Activated B cell treated with CpG ODN at 0.5 μM for 24 hours (primary cell): Measurements from ENCODE around the gene SMIM15. TPM values are rescaled to one million over a fixed set of nuclear protein-coding genes. Genes with fewer than 3 reads are reported as not detected.

Source experiments
- ATAC-seq: fragments of 200-7000 bp; cut with Tn5 transposase; one replicate; pipeline ENCODE4 v1.10.0; 2021; ENCODE audit warnings: low read depth, mild to moderate bottlenecking, moderate library complexity
- CTCF ChIA-PET: fragments of 350-600 bp; sonication (Branson Sonifier 250); formaldehyde crosslinking; loops from one replicate; lab custom pipeline; 2021; ENCODE audit warnings: antibody characterized with exemption; lab: Charles Lee
- POLR2A ChIA-PET: fragments of 350-600 bp; sonication (Branson Sonifier 250); formaldehyde crosslinking; loops from one replicate; lab custom pipeline; 2021; ENCODE audit warnings: antibody characterized with exemption; lab: Charles Lee
- DNase-seq: peaks from one replicate; pipeline ENCODE4 v3.0.0; 2022
- H3K27ac Mint-ChIP-seq: one replicate; pipeline ENCODE4 v1.8.0; 2020; ENCODE audit warnings: mixed read lengths
- H3K27me3 Mint-ChIP-seq: one replicate; pipeline ENCODE4 v1.8.0; 2021; ENCODE audit warnings: mixed read lengths
- H3K36me3 Mint-ChIP-seq: one replicate; pipeline ENCODE4 v1.8.0; 2021; ENCODE audit warnings: low read depth, mixed read lengths
- H3K4me1 Mint-ChIP-seq: one replicate; pipeline ENCODE4 v1.8.0; 2021; ENCODE audit warnings: mixed read lengths
- H3K4me3 Mint-ChIP-seq: one replicate; pipeline ENCODE4 v1.8.0; 2020; ENCODE audit warnings: mild to moderate bottlenecking, mixed read lengths
- H3K9me3 Mint-ChIP-seq: one replicate; pipeline ENCODE4 v1.8.0; 2020; ENCODE audit warnings: mixed read lengths
- CTCF ChIP-seq: fragments of 200-600 bp; IDR thresholded peaks from one replicate; pipeline ENCODE4 v1.8.0; 2022; ENCODE audit warnings: antibody characterized with exemption, mild to moderate bottlenecking
- intact Hi-C: fragments of 100-400 bp; cut with micrococcal nuclease; formaldehyde crosslinking; loops from one replicate; pipeline ENCODE4 v1.15.1; 2024
- total RNA-seq: library from RNA; stranded (reverse); gene quantifications from 2 replicates; pipeline ENCODE4 v1.2.3, GENCODE V29; 2022

Gene SMIM15
- total RNA-seq, result 35.7 and 36.4 TPM in 2 replicates

GRCh38 chr5:61162010-61162831 lies at the start of gene SMIM15:
TSS of gene SMIM15 (minus strand) at chr5:61162468. CDS start at chr5:61160171, 2,297 bp downstream.
- ChIA-PET POLR2A (interaction anchor here (0.7 to 4.3 kb wide), 3 partner anchors 113 to 187 kb away, joined by 3 to 20 read pairs (median 5); partner anchors contain the start of gene ZSWIM6), CTCF (no interaction called here)
- intact Hi-C loops, result loop anchor here (1.0 to 10.0 kb wide), 4 partner anchors 170 to 467 kb away; partner anchors contain the start of genes ERCC8, NDUFAF2 and ZSWIM6
- TF ChIP-seq CTCF, result no peak
- DNase-seq (peak; percentile 76), ATAC-seq (peak; percentile 92)
- H3K4me3 Mint-ChIP-seq, result peak within 1 kb of the TSS; percentile 95
- H3K9me3 Mint-ChIP-seq, result no peaks in the 10 kb centered on the region
- H3K27ac Mint-ChIP-seq, result peak within 1 kb of the TSS; percentile 95
- H3K36me3 Mint-ChIP-seq, result peaks cover 42% of the 10 kb centered on the region
- peaks cover 30% of the 10 kb centered on the region for H3K4me1 Mint-ChIP-seq
- no peaks in the 10 kb centered on the region for H3K27me3 Mint-ChIP-seq

DNA sequence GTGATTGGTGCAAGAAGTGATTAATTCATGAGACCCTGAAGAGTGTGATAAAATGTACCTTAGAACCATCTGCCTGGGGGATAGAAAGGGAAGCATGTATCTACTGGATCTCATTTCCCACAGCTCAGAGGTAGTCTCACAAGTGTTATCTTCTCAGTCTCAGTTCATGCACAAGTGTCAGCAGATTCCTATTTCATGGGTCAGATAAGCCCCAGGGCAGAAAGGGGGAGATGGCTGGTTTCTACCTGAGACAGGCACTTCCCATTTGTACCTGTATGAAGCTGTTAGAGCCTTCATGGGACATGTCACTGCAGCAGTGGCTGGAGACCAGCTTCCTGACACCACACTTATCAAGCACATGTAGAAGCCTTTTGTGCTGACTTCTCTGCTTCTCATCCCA lies 45.6 kb upstream of the SMIM15 start:
- Mint-ChIP-seq H3K9me3 (peaks cover 19% of the 10 kb centered on the region), H3K4me1 (peaks cover 1% of the 10 kb centered on the region), H3K36me3 (no peaks in the 10 kb centered on the region), H3K27me3 (peaks cover 14% of the 10 kb centered on the region), H3K4me3 (no peak overlapping the region), H3K27ac (no peak overlapping the region)
- ChIA-PET CTCF (no interaction called here), POLR2A (no interaction called here)
- intact Hi-C loops, result no loop called here
- no peak for TF ChIP-seq CTCF
- no peak for DNase-seq
- no peak for ATAC-seq

DNA sequence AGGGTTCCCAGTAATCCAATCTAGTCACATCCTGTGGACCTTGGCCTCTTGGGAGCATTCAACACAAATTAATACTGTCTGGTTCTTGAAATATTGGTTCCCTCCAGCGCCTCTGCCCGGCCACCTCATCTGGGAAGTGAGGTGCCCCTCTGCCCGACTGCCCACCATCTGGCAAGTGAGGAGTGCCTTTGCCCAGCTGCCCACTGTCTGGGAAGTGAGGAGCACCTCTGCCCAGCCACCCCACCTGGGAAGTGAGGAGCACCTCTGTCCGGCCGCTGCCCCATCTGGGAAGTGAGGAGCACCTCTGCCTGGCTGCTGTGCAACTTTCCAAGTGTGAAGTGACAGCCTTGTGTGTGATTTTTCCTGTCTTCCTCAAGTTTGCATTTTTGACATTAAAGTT lies 42.7 kb upstream of the SMIM15 start:
- ATAC-seq, result no peak
- intact Hi-C loops, result no loop called here
- H3K36me3 Mint-ChIP-seq, result no peaks in the 10 kb centered on the region
- DNase-seq, result no peak
- H3K4me3 Mint-ChIP-seq, result no peak overlapping the region
- ChIA-PET CTCF (no interaction called here), POLR2A (no interaction called here)
- H3K27me3 Mint-ChIP-seq, result peaks cover 18% of the 10 kb centered on the region
- no peak for TF ChIP-seq CTCF
- H3K9me3 Mint-ChIP-seq, result peaks cover 13% of the 10 kb centered on the region
- H3K4me1 Mint-ChIP-seq, result peaks cover 1% of the 10 kb centered on the region
- no peak overlapping the region for H3K27ac Mint-ChIP-seq

DNA sequence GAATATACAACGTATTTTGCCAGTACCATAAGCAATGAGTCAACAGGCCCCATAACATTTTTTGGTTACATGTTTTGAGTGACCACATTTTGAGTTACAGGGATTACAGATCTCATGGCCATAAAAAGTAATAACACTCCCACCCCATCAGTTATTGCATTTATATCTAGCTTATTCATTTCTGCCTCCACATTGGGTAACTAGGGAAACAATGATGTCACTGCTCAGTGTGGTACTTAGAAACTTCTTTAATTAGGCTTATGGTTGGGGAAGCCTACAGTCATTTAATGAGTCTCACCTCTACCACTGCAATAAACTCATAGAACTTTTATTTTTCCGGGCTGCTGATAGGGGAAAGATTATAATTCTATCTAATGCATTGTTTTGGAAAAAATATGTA lies 39.9 kb upstream of the SMIM15 start:
- DNase-seq (no peak), ATAC-seq (no peak)

More for the DNA sequence above, 39.9 kb upstream of the SMIM15 start:
- Mint-ChIP-seq H3K27me3 (peaks cover 36% of the 10 kb centered on the region), H3K27ac (no peak overlapping the region), H3K36me3 (no peaks in the 10 kb centered on the region), H3K4me1 (no peaks in the 10 kb centered on the region), H3K9me3 (peaks cover 9% of the 10 kb centered on the region), H3K4me3 (no peak overlapping the region)
- intact Hi-C loops, result no loop called here
- no peak for TF ChIP-seq CTCF
- ChIA-PET CTCF (no interaction called here), POLR2A (no interaction called here)
